Heart left ventricle (tissue), 16 donors: ENCODE results near the gene PEG3. TPM values are rescaled to one million over a fixed set of nuclear protein-coding genes. Genes with fewer than 3 reads are reported as not detected.

Experiments used
- ATAC-seq, 4 donors: fragments of 200-7000 bp; cut with Tn5 transposase; one replicate each; pipeline ENCODE4 v1.9.1; 2020 to 2022; ENCODE audit warnings: moderate library complexity in 4 of 4, mild to moderate bottlenecking in 3 of 4, moderate number of reproducible peaks in 1 of 4
- DNase-seq, 5 donors: peaks; one replicate each; pipeline ENCODE4 v3.0.0-alpha.2; 2020
- H3K27ac ChIP-seq, 12 donors: fragments of 200-600 bp; sonication (generic) in 4 of 12; one replicate each; pipeline versions ENCODE4 v1.5.0 to v1.8.0; 2016 to 2022; ENCODE audit warnings: mild to moderate bottlenecking in 2 of 12
- H3K27me3 ChIP-seq, 9 donors: fragments of 200-600 bp; sonication (generic) in 2 of 9; one replicate each; pipeline versions ENCODE4 v1.5.1 to v1.8.0; 2016 to 2022; ENCODE audit warnings: mild to moderate bottlenecking in 3 of 9
- H3K36me3 ChIP-seq, 9 donors: fragments of 200-600 bp; sonication (generic) in 2 of 9; one replicate each; pipeline versions ENCODE4 v1.5.0 to v1.8.0; 2018 to 2022; ENCODE audit warnings: mild to moderate bottlenecking in 2 of 9
- H3K4me1 ChIP-seq, 12 donors: fragments of 200-600 bp; sonication (generic) in 4 of 12; one replicate each; pipeline versions ENCODE4 v1.5.0 to v1.8.0; 2016 to 2022; ENCODE audit warnings: mild to moderate bottlenecking in 3 of 12
- H3K4me3 ChIP-seq, 12 donors: fragments of 200-600 bp; sonication (generic) in 4 of 12; one replicate each; pipeline versions ENCODE4 v1.5.0 to v1.8.0; 2017 to 2022; ENCODE audit warnings: mild to moderate bottlenecking in 9 of 12, moderate library complexity in 4 of 12
- H3K9me3 ChIP-seq, 12 donors: fragments of 200-600 bp; sonication (generic) in 4 of 12; one replicate each; pipeline versions ENCODE4 v1.5.0 to v1.8.0; 2016 to 2022; ENCODE audit warnings: mild to moderate bottlenecking in 1 of 12
- CTCF ChIP-seq, 12 donors: fragments of 200-600 bp; sonication (generic) in 4 of 12; IDR thresholded peaks; one replicate each; pipeline versions ENCODE4 v1.5.0 to v1.8.0; 2018 to 2022; ENCODE audit warnings: antibody characterized with exemption in 12 of 12, mild to moderate bottlenecking in 5 of 12
- POLR2A ChIP-seq, 2 donors: fragments of 450-650 bp; IDR thresholded peaks; one replicate each; pipeline ENCODE4 v1.6.1; 2017; ENCODE audit warnings: antibody characterized with exemption in 2 of 2, mild to moderate bottlenecking in 2 of 2, moderate library complexity in 2 of 2
- WGBS, 4 donors: extraction: QIAGEN DNeasy Blood & Tissue Kit in 2 of 4; methylation state at CpG; one replicate each; pipeline versions ENCODE4 v1.1.5 to v1.1.7; 2013 to 2018; 5-methylcytosine and 5-hydroxymethylcytosine counted together
- intact Hi-C, 10 donors: fragments of 100-400 bp; cut with DNase I; formaldehyde crosslinking; loops; one replicate each; pipeline versions ENCODE4 v1.11.1 to v1.14.2; 2022
- polyA plus RNA-seq, 2 donors: library from polyadenylated mRNA; stranded (reverse); fragments of 200-250 nt; gene quantifications; one replicate each; pipeline ENCODE4 v1.2.3, GENCODE V29; 2013
- total RNA-seq, 9 donors: library from RNA; depleted of rRNA in 2 of 9; stranded (reverse); fragments of >200 nt in 2 of 9; fragmentation: NEBNext Ultra II Directional in 3 of 9; extraction: Animal tissue kit (Norgen Biotek cat#: 25700) in 3 of 9; gene quantifications; one replicate each; pipeline versions ENCODE4 v1.1.0 to v1.2.4, GENCODE V29; 2016 to 2023
- donor health status: ischemic (EF 13 %, LVEDD 7.1; RV severe dilation, severe dysfunction).
- donor health status: healthy with polysubstance abuse.
- donor health status: DM: no; HTN: yes; CAD: no.
- donor health status: DM: no; HTN: no; CAD: no.
- donor health status: ischemic (EF 25% LVEDD 6.9; RV normal size, moderate dysfunction).
- donor health status: ischemic (EF 25% LVEDD 5.7; RV mildly dilated, moderate dysfunction).
- donor health status: healthy.
- donor health status: DM: yes; HTN: yes; CAD: no.
- donor health status: ischemic (EF 35%, LVEDD 5.7; RV mildly dilated, moderate dysfunction).
- donor health status: nonischemic (EF 11% LVEDD 7.7; RV severe dilation, severe dysfunction).
- donor health status: DM: yes; HTN: yes; CAD: no.
- donor health status: PGD.
- donor health status: ischemic (EF 29% LVEDD 5.4; RV normal size, mild dysfunction).
- donor health status: nonischemic (EF 23%, LVEDD 6.1; RV moderate dilation, normal function).

PEG3 gene
- total and polyA plus RNA-seq, 11 donors = 2.1 to 12.6 (median 7.7) TPM

- intact Hi-C loops = loop anchor here in 3 of 10 donors (5.0 kb wide), 2 partner anchors 93 to 448 kb away; partner anchors contain the start of gene ZNF582 (in 1 of the 3)
- no peak for TF ChIP-seq POLR2A (IDR thresholded peaks at IDR 0.05)
- TF ChIP-seq CTCF (IDR thresholded peaks at IDR 0.05) = no peak
- no peaks in the 10 kb centered on the region for H3K36me3 ChIP-seq
- peaks cover 0 to 14% (median 0%) of the 10 kb centered on the region in 12 donors for H3K4me1 ChIP-seq
- DNase-seq (peak; percentile 91 to 97 (median 94)), ATAC-seq (peak; percentile 54 to 69 (median 66))
- peaks cover 0 to 4% (median 0%) of the 10 kb centered on the region in 9 donors for H3K27me3 ChIP-seq
- H3K4me3 ChIP-seq = peak overlapping the region; percentile 22 to 76 (median 59)
- peak overlapping the region in 11 of 12 donors; percentile 52 to 94 (median 81) for H3K27ac ChIP-seq
- H3K9me3 ChIP-seq = peaks cover 0 to 16% (median 0%) of the 10 kb centered on the region in 12 donors
- 43 to 62% (median 51%) methylated on average over 25 to 48 of the region's 48 CpGs for WGBS, 4 donors
Measured at GRCh38 chr19:56839652-56840450, 675 bp downstream of the PEG3 start.

GRCh38 chr19:56838909-56839651 is 1.4 kb downstream of the PEG3 start:
- peaks cover 0 to 14% (median 0%) of the 10 kb centered on the region in 12 donors for H3K4me1 ChIP-seq
- peak; percentile 64 to 76 (median 68) for ATAC-seq
- no peaks in the 10 kb centered on the region for H3K36me3 ChIP-seq
- peak overlapping the region in 11 of 12 donors; percentile 52 to 94 (median 87) for H3K27ac ChIP-seq
- TF ChIP-seq POLR2A (IDR thresholded peaks at IDR 0.05) = no peak
- TF ChIP-seq CTCF (IDR thresholded peaks at IDR 0.05) = no peak
- intact Hi-C loops = loop anchor here in 3 of 10 donors (5.0 kb wide), 2 partner anchors 92 to 447 kb away; partner anchors contain the start of gene ZNF582 (in 1 of the 3)
- DNase-seq = peak; percentile 95 to 99 (median 97)
- 30 to 64% (median 42%) methylated on average over 24 to 34 of the region's 34 CpGs for WGBS, 4 donors
- H3K9me3 ChIP-seq = peaks cover 0 to 16% (median 0%) of the 10 kb centered on the region in 12 donors
- peaks cover 0 to 4% (median 0%) of the 10 kb centered on the region in 9 donors for H3K27me3 ChIP-seq
- H3K4me3 ChIP-seq = peak overlapping the region in 11 of 12 donors; percentile 38 to 76 (median 60)

GRCh38 chr19:56838024-56838908 is 2.3 kb downstream of the PEG3 start:
- no peaks in the 10 kb centered on the region for H3K36me3 ChIP-seq
- TF ChIP-seq CTCF (IDR thresholded peaks at IDR 0.05) (peak in 11 of 12 donors; percentile 26 to 59 (median 48)), POLR2A (IDR thresholded peaks at IDR 0.05) (peak in 1 of 2 donors; percentile 19)
- peaks cover 0 to 14% (median 0%) of the 10 kb centered on the region in 12 donors for H3K4me1 ChIP-seq
- H3K4me3 ChIP-seq = peak overlapping the region; percentile 22 to 76 (median 58)
- intact Hi-C loops = loop anchor here in 3 of 10 donors (5.0 kb wide), 2 partner anchors 91 to 446 kb away; partner anchors contain the start of gene ZNF582 (in 1 of the 3)
- H3K27me3 ChIP-seq = peaks cover 0 to 4% (median 0%) of the 10 kb centered on the region in 9 donors
- H3K9me3 ChIP-seq = peaks cover 0 to 16% (median 0%) of the 10 kb centered on the region in 12 donors
- peak overlapping the region; percentile 64 to 94 (median 86) for H3K27ac ChIP-seq
- WGBS, 4 donors = 40 to 57% (median 50%) methylated on average over 22 to 44 of the region's 44 CpGs
- DNase-seq = peak; percentile 70 to 82 (median 78)
- ATAC-seq = peak; percentile 44 to 51 (median 48)
